ENCODE measurements around the gene GFI1.

Gene GFI1

GRCh38 chr1:92459871-92460320 lies 26.8 kb downstream of the GFI1 start:
- H3K4me3 ChIP-seq (ENCODE audit: insufficient read length, low read depth), result no peak overlapping the region
- H3K9ac ChIP-seq (ENCODE audit: insufficient read length, low read depth), result no peak overlapping the region
- no peaks in the 10 kb centered on the region for H3K36me3 ChIP-seq (ENCODE audit: insufficient read depth, insufficient read length, low read length)
- DNase-seq (ENCODE audit: low read depth, low spot score), result no peak
- no peak for TF ChIP-seq SUZ12 (IDR thresholded peaks at IDR 0.05; ENCODE audit: extremely low read depth, insufficient read depth, insufficient read length)
- TF ChIP-seq ZNF274 (IDR thresholded peaks at IDR 0.05; ENCODE audit: low read depth, low read length), result no peak
- TF ChIP-seq YY1 (IDR thresholded peaks at IDR 0.05; ENCODE audit: insufficient read depth, insufficient read length), result no peak
- no peaks in the 10 kb centered on the region for H3K4me1 ChIP-seq (ENCODE audit: insufficient read depth, insufficient read length)
- H3K27me3 ChIP-seq (ENCODE audit: insufficient read depth, insufficient read length), result no peaks in the 10 kb centered on the region
- H3K9me3 ChIP-seq (ENCODE audit: insufficient read depth, low read length), result no peaks in the 10 kb centered on the region

DNA sequence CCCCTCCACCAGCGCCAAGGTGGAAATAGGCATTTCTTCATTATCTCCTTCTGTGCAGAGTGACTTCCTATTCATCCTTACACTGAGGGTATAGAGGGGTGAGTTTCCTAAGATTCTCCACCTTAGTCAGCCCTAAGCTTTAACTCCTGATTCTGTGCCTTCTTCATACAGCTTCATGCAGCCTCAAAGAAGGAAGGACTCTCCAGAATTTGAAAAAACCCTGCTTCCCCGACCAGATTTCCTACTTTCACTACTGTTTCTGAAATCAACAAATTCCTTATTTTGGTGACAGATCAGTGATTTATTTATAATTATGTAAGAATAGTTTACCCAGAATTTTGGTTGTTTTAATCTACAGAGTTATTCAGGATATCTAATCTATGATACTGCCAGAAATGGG lies 28.6 kb downstream of the GFI1 start:
- Histone ChIP-seq H3K9me3 (ENCODE audit: insufficient read depth, low read length) (no peaks in the 10 kb centered on the region), H3K4me1 (ENCODE audit: insufficient read depth, insufficient read length) (no peaks in the 10 kb centered on the region), H3K36me3 (ENCODE audit: insufficient read depth, insufficient read length, low read length) (no peaks in the 10 kb centered on the region), H3K9ac (ENCODE audit: insufficient read length, low read depth) (no peak overlapping the region), H3K27me3 (ENCODE audit: insufficient read depth, insufficient read length) (no peaks in the 10 kb centered on the region), H3K4me3 (ENCODE audit: insufficient read length, low read depth) (no peak overlapping the region)
- TF ChIP-seq ZNF274 (IDR thresholded peaks at IDR 0.05; ENCODE audit: low read depth, low read length), result no peak
- TF ChIP-seq SUZ12 (IDR thresholded peaks at IDR 0.05; ENCODE audit: extremely low read depth, insufficient read depth, insufficient read length), result no peak
- no peak for TF ChIP-seq YY1 (IDR thresholded peaks at IDR 0.05; ENCODE audit: insufficient read depth, insufficient read length)
- no peak for DNase-seq (ENCODE audit: low read depth, low spot score)

GRCh38 chr1:92447976-92448375 lies 38.7 kb downstream of the GFI1 start:
- Histone ChIP-seq H3K27me3 (ENCODE audit: insufficient read depth, insufficient read length) (no peaks in the 10 kb centered on the region), H3K4me3 (ENCODE audit: insufficient read length, low read depth) (no peak overlapping the region), H3K9me3 (ENCODE audit: insufficient read depth, low read length) (no peaks in the 10 kb centered on the region), H3K9ac (ENCODE audit: insufficient read length, low read depth) (no peak overlapping the region), H3K4me1 (ENCODE audit: insufficient read depth, insufficient read length) (peaks cover 5% of the 10 kb centered on the region), H3K36me3 (ENCODE audit: insufficient read depth, insufficient read length, low read length) (no peaks in the 10 kb centered on the region)
- no peak for TF ChIP-seq SUZ12 (IDR thresholded peaks at IDR 0.05; ENCODE audit: extremely low read depth, insufficient read depth, insufficient read length)
- no peak for TF ChIP-seq YY1 (IDR thresholded peaks at IDR 0.05; ENCODE audit: insufficient read depth, insufficient read length)
- no peak for TF ChIP-seq ZNF274 (IDR thresholded peaks at IDR 0.05; ENCODE audit: low read depth, low read length)
- no peak for DNase-seq (ENCODE audit: low read depth, low spot score)

DNA sequence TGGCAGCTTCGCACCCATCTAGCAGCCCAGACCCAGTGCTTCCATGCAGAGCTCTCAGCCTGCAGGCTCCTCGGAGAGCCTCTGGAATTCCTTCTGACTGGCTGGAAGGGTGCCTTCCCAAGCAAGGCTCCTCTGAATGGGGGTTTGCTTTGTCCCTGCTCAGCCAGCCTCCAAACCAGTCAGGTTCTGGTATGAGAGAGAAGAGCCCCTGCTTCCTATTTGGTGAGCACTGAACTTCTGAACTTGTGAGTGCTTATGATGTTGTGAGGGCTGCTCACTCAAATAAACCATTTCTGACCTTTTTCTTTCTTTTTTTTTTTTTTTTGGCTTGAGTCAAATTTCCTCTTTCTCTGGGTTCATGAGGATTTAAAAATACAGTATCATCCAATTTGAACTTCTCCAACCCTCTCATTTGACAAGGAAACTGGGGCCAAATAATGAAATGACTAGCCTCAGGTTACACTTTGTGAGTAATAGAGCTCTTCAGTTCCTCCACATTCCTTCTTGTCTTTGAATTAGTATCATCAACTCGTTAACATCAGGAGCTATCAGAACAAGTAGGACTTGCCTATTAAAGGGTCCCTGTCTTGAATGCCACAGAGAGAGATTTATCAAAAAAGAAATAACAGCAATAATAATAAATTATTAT lies 39.6 kb downstream of the GFI1 start:
- H3K4me1 ChIP-seq (ENCODE audit: insufficient read depth, insufficient read length), result peaks cover 5% of the 10 kb centered on the region

GRCh38 chr1:92446546-92446945 lies 40.2 kb downstream of the GFI1 start:
- Histone ChIP-seq H3K4me1 (ENCODE audit: insufficient read depth, insufficient read length) (peaks cover 5% of the 10 kb centered on the region), H3K9me3 (ENCODE audit: insufficient read depth, low read length) (no peaks in the 10 kb centered on the region), H3K4me3 (ENCODE audit: insufficient read length, low read depth) (no peak overlapping the region), H3K9ac (ENCODE audit: insufficient read length, low read depth) (no peak overlapping the region), H3K27me3 (ENCODE audit: insufficient read depth, insufficient read length) (no peaks in the 10 kb centered on the region), H3K36me3 (ENCODE audit: insufficient read depth, insufficient read length, low read length) (no peaks in the 10 kb centered on the region)
- no peak for DNase-seq (ENCODE audit: low read depth, low spot score)
- TF ChIP-seq ZNF274 (IDR thresholded peaks at IDR 0.05; ENCODE audit: low read depth, low read length), result no peak
- TF ChIP-seq SUZ12 (IDR thresholded peaks at IDR 0.05; ENCODE audit: extremely low read depth, insufficient read depth, insufficient read length), result no peak

More for the DNA sequence above, 39.6 kb downstream of the GFI1 start:
- H3K9ac ChIP-seq (ENCODE audit: insufficient read length, low read depth), result no peak overlapping the region
- TF ChIP-seq YY1 (IDR thresholded peaks at IDR 0.05; ENCODE audit: insufficient read depth, insufficient read length) (no peak), ZNF274 (IDR thresholded peaks at IDR 0.05; ENCODE audit: low read depth, low read length) (no peak), SUZ12 (IDR thresholded peaks at IDR 0.05; ENCODE audit: extremely low read depth, insufficient read depth, insufficient read length) (no peak)
- H3K36me3 ChIP-seq (ENCODE audit: insufficient read depth, insufficient read length, low read length), result no peaks in the 10 kb centered on the region
- H3K27me3 ChIP-seq (ENCODE audit: insufficient read depth, insufficient read length), result no peaks in the 10 kb centered on the region
- no peak overlapping the region for H3K4me3 ChIP-seq (ENCODE audit: insufficient read length, low read depth)
- no peaks in the 10 kb centered on the region for H3K9me3 ChIP-seq (ENCODE audit: insufficient read depth, low read length)
- DNase-seq (ENCODE audit: low read depth, low spot score), result no peak

DNA sequence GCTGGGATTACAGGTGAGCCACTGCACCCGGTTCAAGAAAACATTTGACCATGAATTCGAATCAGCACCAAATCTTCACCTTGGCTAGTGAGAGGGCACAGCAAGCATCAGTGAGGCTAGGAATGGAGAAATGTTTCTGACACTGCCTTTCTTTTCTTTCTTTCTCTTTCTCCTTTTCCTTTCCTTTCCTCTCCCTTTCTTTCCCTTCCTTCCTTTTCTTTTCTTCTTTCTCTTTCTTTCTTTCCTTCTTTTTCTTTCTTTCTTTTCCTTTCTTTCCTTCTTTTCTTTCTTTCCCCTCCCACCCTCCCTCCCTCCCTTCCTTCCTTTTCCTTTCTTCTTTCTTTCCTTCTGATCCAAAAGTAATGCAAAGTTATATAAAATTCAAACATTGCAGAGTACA lies 40.9 kb downstream of the GFI1 start:
- Histone ChIP-seq H3K4me1 (ENCODE audit: insufficient read depth, insufficient read length) (peaks cover 5% of the 10 kb centered on the region), H3K36me3 (ENCODE audit: insufficient read depth, insufficient read length, low read length) (no peaks in the 10 kb centered on the region), H3K9ac (ENCODE audit: insufficient read length, low read depth) (no peak overlapping the region), H3K27me3 (ENCODE audit: insufficient read depth, insufficient read length) (no peaks in the 10 kb centered on the region), H3K4me3 (ENCODE audit: insufficient read length, low read depth) (no peak overlapping the region), H3K9me3 (ENCODE audit: insufficient read depth, low read length) (no peaks in the 10 kb centered on the region)
- TF ChIP-seq SUZ12 (IDR thresholded peaks at IDR 0.05; ENCODE audit: extremely low read depth, insufficient read depth, insufficient read length) (no peak), YY1 (IDR thresholded peaks at IDR 0.05; ENCODE audit: insufficient read depth, insufficient read length) (no peak), ZNF274 (IDR thresholded peaks at IDR 0.05; ENCODE audit: low read depth, low read length) (no peak)
- no peak for DNase-seq (ENCODE audit: low read depth, low spot score)

DNA sequence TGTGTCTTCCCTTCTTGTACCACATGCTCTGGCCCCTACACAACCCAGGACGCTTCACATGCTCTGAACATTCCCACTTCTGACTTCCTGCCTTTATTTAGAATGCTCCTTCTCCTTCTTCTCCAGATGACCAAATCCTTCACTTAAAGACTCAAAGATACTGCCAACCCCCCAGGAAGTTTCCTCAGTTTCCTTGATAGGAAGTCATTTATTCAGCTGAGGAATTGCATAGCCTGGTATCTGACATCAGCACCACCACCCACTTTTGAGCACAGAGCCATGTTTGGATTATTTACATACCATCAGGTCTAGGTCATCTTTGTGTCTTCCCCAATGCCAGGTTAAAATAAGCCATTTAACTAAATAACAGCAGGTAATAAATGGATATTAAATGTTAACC lies 42.4 kb downstream of the GFI1 start:
- DNase-seq (ENCODE audit: low read depth, low spot score), result no peak
- Histone ChIP-seq H3K4me1 (ENCODE audit: insufficient read depth, insufficient read length) (peaks cover 5% of the 10 kb centered on the region), H3K9me3 (ENCODE audit: insufficient read depth, low read length) (no peaks in the 10 kb centered on the region), H3K36me3 (ENCODE audit: insufficient read depth, insufficient read length, low read length) (no peaks in the 10 kb centered on the region), H3K9ac (ENCODE audit: insufficient read length, low read depth) (no peak overlapping the region), H3K27me3 (ENCODE audit: insufficient read depth, insufficient read length) (no peaks in the 10 kb centered on the region), H3K4me3 (ENCODE audit: insufficient read length, low read depth) (no peak overlapping the region)
- no peak for TF ChIP-seq ZNF274 (IDR thresholded peaks at IDR 0.05; ENCODE audit: low read depth, low read length)
- TF ChIP-seq YY1 (IDR thresholded peaks at IDR 0.05; ENCODE audit: insufficient read depth, insufficient read length), result no peak
- TF ChIP-seq SUZ12 (IDR thresholded peaks at IDR 0.05; ENCODE audit: extremely low read depth, insufficient read depth, insufficient read length), result no peak
